ENCODE results near the gene PALMD.

DNA sequence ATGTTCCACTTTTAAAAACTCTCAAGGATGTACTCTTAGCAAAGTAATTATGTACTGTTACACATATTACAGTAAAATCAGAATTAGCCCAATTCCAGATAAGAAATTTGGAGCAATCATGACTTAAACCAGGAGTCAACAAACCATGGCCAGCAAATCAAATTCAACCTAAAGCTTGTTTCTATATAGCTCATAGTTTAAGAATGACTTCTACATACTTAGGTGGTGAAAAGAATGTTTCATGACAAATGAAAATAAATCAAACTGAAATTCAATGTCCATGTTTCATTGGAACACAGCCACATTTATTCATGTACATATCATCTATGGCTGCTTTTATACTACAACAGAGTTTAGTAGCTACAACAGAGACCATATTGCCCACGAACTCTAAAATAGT is 85.5 kb downstream of the PALMD start:
- no peak for TF ChIP-seq EZH2 (IDR thresholded peaks at IDR 0.05; ENCODE audit: borderline replicate concordance, insufficient read depth, low read depth, low read length, poor library complexity, severe bottlenecking)
- TF ChIP-seq, protein P1, sequence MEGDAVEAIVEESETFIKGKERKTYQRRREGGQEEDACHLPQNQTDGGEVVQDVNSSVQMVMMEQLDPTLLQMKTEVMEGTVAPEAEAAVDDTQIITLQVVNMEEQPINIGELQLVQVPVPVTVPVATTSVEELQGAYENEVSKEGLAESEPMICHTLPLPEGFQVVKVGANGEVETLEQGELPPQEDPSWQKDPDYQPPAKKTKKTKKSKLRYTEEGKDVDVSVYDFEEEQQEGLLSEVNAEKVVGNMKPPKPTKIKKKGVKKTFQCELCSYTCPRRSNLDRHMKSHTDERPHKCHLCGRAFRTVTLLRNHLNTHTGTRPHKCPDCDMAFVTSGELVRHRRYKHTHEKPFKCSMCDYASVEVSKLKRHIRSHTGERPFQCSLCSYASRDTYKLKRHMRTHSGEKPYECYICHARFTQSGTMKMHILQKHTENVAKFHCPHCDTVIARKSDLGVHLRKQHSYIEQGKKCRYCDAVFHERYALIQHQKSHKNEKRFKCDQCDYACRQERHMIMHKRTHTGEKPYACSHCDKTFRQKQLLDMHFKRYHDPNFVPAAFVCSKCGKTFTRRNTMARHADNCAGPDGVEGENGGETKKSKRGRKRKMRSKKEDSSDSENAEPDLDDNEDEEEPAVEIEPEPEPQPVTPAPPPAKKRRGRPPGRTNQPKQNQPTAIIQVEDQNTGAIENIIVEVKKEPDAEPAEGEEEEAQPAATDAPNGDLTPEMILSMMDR (IDR thresholded peaks at IDR 0.05), result no peak
